HepG2 (cell line): Measurements from ENCODE around the gene SLC1A5. TPM values are rescaled to one million over a fixed set of nuclear protein-coding genes. Genes with fewer than 3 reads are reported as not detected.

ENCODE experiments used
- ATAC-seq: fragments of 200-7000 bp; cut with Tn5 transposase; 3 replicates; pipeline ENCODE4 v1.9.1; 2020; ENCODE audit warnings: mild to moderate bottlenecking, moderate library complexity
- BruUV-seq: library from RNA; stranded (reverse); fragments of 400-500 nt; replicated peaks from 2 replicates; lab custom pipeline; 2021; lab: Mats Ljungman, UMichigan
- CTCF ChIA-PET: fragments of 300-600 bp; formaldehyde crosslinking; extraction: SDS; loops from one replicate; lab custom pipeline; 2021; ENCODE audit warnings: low total read pairs, inconsistent platforms, low intra/inter-chr PET ratio; lab: Yijun Ruan, JAX
- POLR2A ChIA-PET: fragments of 350-600 bp; sonication (Branson Sonifier 250); formaldehyde crosslinking; loops from one replicate; lab custom pipeline; 2020; ENCODE audit warnings: antibody characterized with exemption, inconsistent platforms; lab: Yijun Ruan, JAX
- DNase-seq: peaks from one replicate; pipeline ENCODE4 v3.0.0-alpha.2; 2015; ENCODE audit warnings: low spot score
- FAIRE-seq: peaks from 3 replicates; lab custom pipeline; 2011; peaks lifted over from hg19 to GRCh38; lab: Jason Lieb, UNC
- H2AFZ ChIP-seq: one replicate; pipeline ENCODE4 v1.6.1; 2011; ENCODE audit warnings: low read length, inconsistent platforms
- H3K27ac ChIP-seq: fragments of 300-600 bp; 3 replicates; pipeline ENCODE4 v1.8.0; 2011; ENCODE audit warnings: mixed run types, mild to moderate bottlenecking, mixed read lengths, low read length, inconsistent platforms; ENCODE audit not compliant: insufficient read depth; ENCODE audit errors: extremely low read length
- H3K27me3 ChIP-seq, 2 experiments: fragments of 200-600 bp in 1 of 2; 2 replicates in 1 of 2; 3 replicates in 1 of 2; pipeline versions ENCODE4 v1.6.0 to v1.8.0; 2011; ENCODE audit warnings: low read length in 2 of 2, mild to moderate bottlenecking in 2 of 2, moderate library complexity in 2 of 2, inconsistent platforms in 1 of 2; ENCODE audit not compliant: insufficient read depth in 2 of 2, control insufficient read depth in 1 of 2
- H3K36me3 ChIP-seq, 2 experiments: fragments of 200-600 bp in 1 of 2; replicated peaks in 1 of 2; 2 replicates in 1 of 2; 3 replicates in 1 of 2; pipeline versions ENCODE4 v1.5.1 to v1.8.0; 2011; ENCODE audit warnings: low read length in 2 of 2, inconsistent platforms in 1 of 2; ENCODE audit not compliant: insufficient read depth in 2 of 2, control insufficient read depth in 1 of 2
- H3K4me1 ChIP-seq: 2 replicates; pipeline ENCODE4 v1.5.1; 2012; ENCODE audit warnings: low read length, inconsistent platforms; ENCODE audit not compliant: insufficient read depth
- H3K4me2 ChIP-seq: 2 replicates; pipeline ENCODE4 v1.6.0; 2011; ENCODE audit warnings: low read depth, low read length, inconsistent platforms
- H3K4me3 ChIP-seq, 3 experiments: fragments of 200-600 bp in 1 of 3; sonication (generic), shearing (Covaris generic) in 1 of 3; replicated peaks in 1 of 3; 2 replicates each; pipeline ENCODE4 v1.5.1; 2011 to 2016; ENCODE audit warnings: low read length in 3 of 3, inconsistent platforms in 2 of 3, low read depth in 2 of 3, mild to moderate bottlenecking in 2 of 3, control low read depth in 1 of 3, mixed read lengths in 1 of 3; ENCODE audit not compliant: insufficient read depth in 1 of 3
- H3K79me2 ChIP-seq: one replicate; pipeline ENCODE4 v1.6.1; 2011; ENCODE audit warnings: low read length, inconsistent platforms; ENCODE audit not compliant: insufficient read depth
- H3K9ac ChIP-seq: 2 replicates; pipeline ENCODE4 v1.6.0; 2011; ENCODE audit warnings: mild to moderate bottlenecking, low read depth, low read length, inconsistent platforms; ENCODE audit not compliant: insufficient read depth
- H3K9me3 ChIP-seq: 2 replicates; pipeline ENCODE4 v1.5.1; 2012; ENCODE audit warnings: mild to moderate bottlenecking, low read length
- H4K20me1 ChIP-seq: 2 replicates; pipeline ENCODE4 v1.6.0; 2011; ENCODE audit warnings: inconsistent platforms, mild to moderate bottlenecking, low read length, moderate library complexity; ENCODE audit not compliant: insufficient read depth
- CREB1 ChIP-seq, 2 experiments: fragments of 450-650 bp in 1 of 2; IDR thresholded peaks; 2 replicates each; pipeline ENCODE4 v1.6.1; 2016 to 2017; ENCODE audit warnings: control low read depth in 1 of 2, mild to moderate bottlenecking in 1 of 2, missing compliant biosample characterization in 1 of 2, missing genetic modification characterization in 1 of 2
- CTCF ChIP-seq: sonication (generic); formaldehyde crosslinking; IDR thresholded peaks from 2 replicates; pipeline ENCODE4 v1.5.0; 2020; ENCODE audit warnings: mild to moderate bottlenecking, missing genetic modification reagents, moderate library complexity
- ETV5 ChIP-seq: IDR thresholded peaks from 2 replicates; pipeline ENCODE4 v1.6.1; 2018; ENCODE audit warnings: missing biosample characterization, missing genetic modification reagents, inconsistent platforms, borderline replicate concordance
- HDAC1 ChIP-seq: sonication (generic); formaldehyde crosslinking; IDR thresholded peaks from 2 replicates; pipeline ENCODE4 v1.5.1; 2020; ENCODE audit warnings: mild to moderate bottlenecking, missing genetic modification reagents
- HNRNPL ChIP-seq: fragments of 200-400 bp; formaldehyde crosslinking; IDR thresholded peaks from 2 replicates; pipeline ENCODE4 v1.6.1; 2017; ENCODE audit warnings: mild to moderate bottlenecking, low read depth, low read length
- HNRNPLL ChIP-seq: fragments of 200-400 bp; formaldehyde crosslinking; IDR thresholded peaks from 2 replicates; pipeline ENCODE4 v1.6.1; 2017; ENCODE audit warnings: mild to moderate bottlenecking, low read depth, low read length; ENCODE audit not compliant: poor library complexity, severe bottlenecking
- MZF1 ChIP-seq: sonication (generic); formaldehyde crosslinking; IDR thresholded peaks from 2 replicates; pipeline ENCODE4 v1.8.1; 2023; ENCODE audit warnings: mild to moderate bottlenecking, missing genetic modification reagents, borderline replicate concordance
- PCBP1 ChIP-seq: fragments of 200-400 bp; formaldehyde crosslinking; IDR thresholded peaks from 2 replicates; pipeline ENCODE4 v1.6.1; 2017; ENCODE audit warnings: mild to moderate bottlenecking, low read depth, low read length, borderline replicate concordance
- SOX5 ChIP-seq: IDR thresholded peaks from 2 replicates; pipeline ENCODE4 v1.6.1; 2016; ENCODE audit warnings: borderline replicate concordance
- SP5 ChIP-seq: IDR thresholded peaks from 2 replicates; pipeline ENCODE4 v1.6.1; 2016; ENCODE audit warnings: low read depth, borderline replicate concordance
- TCF7 ChIP-seq: sonication (generic); IDR thresholded peaks from 2 replicates; pipeline ENCODE4 v1.6.1; 2016; ENCODE audit warnings: antibody characterized with exemption, low read depth
- TFAP4 ChIP-seq: sonication (generic); IDR thresholded peaks from 2 replicates; pipeline ENCODE4 v1.6.1; 2016; ENCODE audit warnings: low read depth, borderline replicate concordance
- XRCC5 ChIP-seq: fragments of 200-400 bp; formaldehyde crosslinking; optimal IDR thresholded peaks from 2 replicates; pipeline ENCODE3; 2017; ENCODE audit warnings: mild to moderate bottlenecking, low read length
- ZFP36 ChIP-seq: fragments of 150-350 bp; IDR thresholded peaks from 2 replicates; pipeline ENCODE4 v1.6.1; 2018; ENCODE audit warnings: borderline replicate concordance, low read length, low read depth; ENCODE audit not compliant: partially characterized antibody
- ZFP36L2 ChIP-seq: sonication (generic); formaldehyde crosslinking; IDR thresholded peaks from 2 replicates; pipeline ENCODE4 v1.4.0; 2020; ENCODE audit warnings: missing genetic modification reagents
- ZNF687 ChIP-seq: sonication (generic); formaldehyde crosslinking; IDR thresholded peaks from 2 replicates; pipeline ENCODE4 v1.5.1; 2020; ENCODE audit warnings: mild to moderate bottlenecking, missing genetic modification reagents, moderate library complexity
- WGBS: methylation state at CpG from one replicate; pipeline ENCODE4 v1.1.6; 2017; ENCODE audit warnings: low lambda C conversion rate; 5-methylcytosine and 5-hydroxymethylcytosine counted together
- in situ Hi-C: cut with HindIII; loops from 2 replicates; pipeline ENCODE4 v1.10.0; 2017; ENCODE audit warnings: low pct_unique_long_range_greater_than_20kb; ENCODE audit not compliant: extremely low pct_ligation_motif_present
- intact Hi-C: fragments of 100-400 bp; cut with micrococcal nuclease; formaldehyde crosslinking; loops from one replicate; pipeline ENCODE4 v1.10.0; 2022; ENCODE audit not compliant: unreplicated experiment
- polyA plus RNA-seq, 8 experiments: library from polyadenylated mRNA; depleted of rRNA in 3 of 8; stranded (reverse) in 7 of 8; unstranded in 1 of 8; fragments of >200 nt; fragmentation: Illumina TruSeq in 4 of 8; extraction: Trizol in 4 of 8; gene quantifications; 2 replicates each; pipeline versions ENCODE4 v1.2.1 to v1.2.3, GENCODE V29; 2011 to 2016; ENCODE audit warnings: low read depth in 4 of 8, missing spikeins in 1 of 8, mixed read lengths in 1 of 8; ENCODE audit not compliant: insufficient read depth in 1 of 8
- total RNA-seq, 5 experiments: library from RNA; depleted of rRNA; stranded (reverse); fragments of >200 nt; fragmentation: Illumina TruSeq; extraction: Trizol; gene quantifications; 2 replicates each; pipeline ENCODE4 v1.2.3, GENCODE V29; 2016; ENCODE audit warnings: low read depth in 1 of 5

Gene SLC1A5
- total and polyA plus RNA-seq, 2 of the 13 experiments (the other 11 are each of a cell fraction or from before 2014, with no cell fraction given): 120 to 159 TPM

- BruUV-seq: no TSS peak
- no peaks in the 10 kb centered on the region for H3K9me3 ChIP-seq
- FAIRE-seq (no peak), ATAC-seq (peak; percentile 43), DNase-seq (peak; percentile 67)
- 22% methylated on average over 14 of the region's 18 CpGs for WGBS
- POLR2A ChIA-PET: interaction anchor here (1.7 kb wide), 1 partner anchor 27 kb away, joined by 3 read pairs; the partner anchor contains the start of gene SLC1A5
- H3K4me3 ChIP-seq: no peak overlapping the region
- H2AFZ ChIP-seq: no peak overlapping the region
- CTCF ChIA-PET: no interaction called here
- peaks cover 0 to 14% of the 10 kb centered on the region in 2 experiments; a peak in 4 of 5 replicates for H3K27me3 ChIP-seq
- peak overlapping the region; percentile 40; the same call in 1 of the 2 replicates for H3K4me2 ChIP-seq
- no peaks in the 10 kb centered on the region for H4K20me1 ChIP-seq
- intact Hi-C loops: loop anchor here (2.0 kb wide), 1 partner anchor 23 kb away; no protein-coding TSS in a partner anchor
- no peak overlapping the region for H3K27ac ChIP-seq
- H3K9ac ChIP-seq: no peak overlapping the region
- H3K36me3 ChIP-seq: no peaks in the 10 kb centered on the region
- H3K79me2 ChIP-seq: no peaks in the 10 kb centered on the region
- in situ Hi-C loops: no loop called here
- H3K4me1 ChIP-seq: peaks cover 65% of the 10 kb centered on the region
- TF ChIP-seq TCF7 (peak; percentile 84), TFAP4 (0 out of 2 replicates have a peak, but pooled peaks have one; percentile 28), ETV5 (peak; percentile 39; the same call in 1 of the 2 replicates), HDAC1 (CRISPR knock-in tag) (0 out of 2 replicates have a peak, but pooled peaks have one; percentile 20), ZNF687 (CRISPR knock-in tag) (peak; percentile 42), HNRNPLL (peak; percentile 32), SOX5 (CRISPR knock-in tag) (peak; percentile 41; the same call in 1 of the 2 replicates), MZF1 (CRISPR knock-in tag) (no peak), ZFP36 (peak; percentile 64), CREB1 (IDR thresholded peaks at IDR 0.05) (no peak), CREB1 (CRISPR knock-in tag; IDR thresholded peaks at IDR 0.05) (no peak), CTCF (CRISPR knock-in tag) (0 out of 2 replicates have a peak, but pooled peaks have one; percentile 15), SP5 (CRISPR knock-in tag) (0 out of 2 replicates have a peak, but pooled peaks have one; percentile 21), XRCC5 (peak; percentile 50), PCBP1 (0 out of 2 replicates have a peak, but pooled peaks have one; percentile 63), HNRNPL (peak; percentile 61; the same call in 1 of the 2 replicates), ZFP36L2 (no peak)
Measured at GRCh38 chr19:46815833-46816627, 27.6 kb upstream of the SLC1A5 start.
